ENCODE measurements around the gene STPG1.

Gene STPG1

DNA sequence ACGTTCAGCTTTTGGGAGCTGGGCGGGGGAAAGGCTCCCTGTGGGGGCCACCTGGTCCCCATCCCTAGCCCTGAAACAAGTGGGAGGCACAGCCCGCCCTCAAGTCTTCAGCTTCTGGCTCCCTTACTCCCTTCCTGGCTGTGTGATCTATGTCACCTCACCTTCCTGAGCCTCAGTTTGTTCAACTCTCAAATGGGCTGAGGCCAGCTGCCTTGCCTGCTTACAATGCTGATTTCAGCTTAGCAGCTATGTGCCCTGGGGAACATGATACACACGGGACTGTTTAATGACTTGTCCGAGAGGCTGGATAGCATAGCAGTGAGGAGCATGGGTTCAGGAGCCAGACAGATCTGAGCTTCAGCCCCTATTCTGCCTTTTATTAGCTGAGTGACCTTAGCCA, 75.1 kb downstream of the STPG1 start:
- DNase-seq = no peak

DNA sequence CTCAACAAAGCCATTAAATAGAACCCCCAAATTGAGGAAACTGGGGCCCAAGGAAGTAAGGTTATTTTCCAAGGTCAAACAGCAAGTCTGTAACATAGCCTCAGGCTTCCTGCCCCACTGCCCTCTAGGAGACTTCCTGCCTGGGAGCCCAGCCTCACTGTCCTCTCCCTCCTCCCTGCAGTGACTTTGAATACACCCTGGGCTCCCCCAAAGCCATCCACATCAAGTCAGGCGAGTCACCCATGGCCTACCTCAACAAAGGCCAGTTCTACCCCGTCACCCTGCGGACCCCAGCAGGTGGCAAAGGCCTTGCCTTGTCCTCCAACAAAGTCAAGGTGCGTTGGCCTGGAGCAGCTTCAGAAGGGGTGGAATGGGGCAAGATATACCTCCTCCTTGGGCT, 76.1 kb downstream of the STPG1 start:
- no peak for DNase-seq

DNA sequence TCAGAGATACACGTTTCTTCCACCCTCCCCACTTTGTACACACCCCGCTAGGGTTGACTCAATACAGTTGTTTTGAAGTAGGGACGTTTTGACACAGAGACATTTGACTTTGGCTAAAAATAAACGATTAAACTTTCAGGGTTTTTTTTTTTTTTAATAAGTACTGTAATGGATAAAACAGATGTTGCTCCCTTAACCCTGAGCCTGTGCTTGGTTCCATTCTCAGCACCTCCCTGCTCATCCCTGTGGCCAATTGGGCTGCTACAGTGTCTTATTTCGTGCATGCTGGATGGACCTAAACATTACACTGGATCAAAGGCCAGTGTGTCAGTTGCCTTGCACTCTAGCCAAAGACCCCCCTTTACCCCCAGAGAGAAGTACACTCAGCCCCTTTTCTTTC, 77.5 kb downstream of the STPG1 start:
- DNase-seq = no peak

DNA sequence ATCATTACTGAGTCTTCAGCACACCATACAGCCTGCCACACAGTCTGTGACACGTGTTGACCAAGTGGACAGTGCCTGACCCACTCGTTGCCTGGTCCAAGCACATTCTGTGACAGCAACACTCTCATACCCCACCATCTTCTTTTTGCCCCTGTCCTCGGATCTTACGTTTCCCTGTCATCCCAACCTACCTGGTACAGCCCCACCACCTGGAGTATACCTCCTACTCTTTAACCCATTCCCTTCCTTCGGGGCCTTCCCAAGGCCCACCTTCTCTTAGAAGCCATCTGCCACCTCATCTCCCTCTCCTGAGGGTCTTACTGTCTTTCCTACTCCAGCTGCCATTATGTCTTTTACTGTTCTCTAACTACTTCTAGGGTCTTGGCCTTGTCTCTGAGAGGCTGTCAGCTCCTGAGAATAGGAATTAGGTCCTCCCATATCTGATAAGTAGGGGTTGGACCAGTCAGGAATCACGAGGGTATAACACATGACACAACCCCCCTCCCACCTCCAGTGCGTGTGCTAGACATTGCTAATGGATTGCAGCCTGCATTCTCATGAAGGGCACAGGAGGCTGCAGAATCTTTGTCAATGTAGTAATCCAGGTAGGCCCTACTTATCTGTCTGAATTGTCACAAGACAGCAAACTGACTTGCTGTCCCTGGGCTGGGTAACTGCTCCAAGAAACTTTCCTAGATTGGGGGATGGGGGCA, 81.5 kb downstream of the STPG1 start:
- DNase-seq = no peak

DNA sequence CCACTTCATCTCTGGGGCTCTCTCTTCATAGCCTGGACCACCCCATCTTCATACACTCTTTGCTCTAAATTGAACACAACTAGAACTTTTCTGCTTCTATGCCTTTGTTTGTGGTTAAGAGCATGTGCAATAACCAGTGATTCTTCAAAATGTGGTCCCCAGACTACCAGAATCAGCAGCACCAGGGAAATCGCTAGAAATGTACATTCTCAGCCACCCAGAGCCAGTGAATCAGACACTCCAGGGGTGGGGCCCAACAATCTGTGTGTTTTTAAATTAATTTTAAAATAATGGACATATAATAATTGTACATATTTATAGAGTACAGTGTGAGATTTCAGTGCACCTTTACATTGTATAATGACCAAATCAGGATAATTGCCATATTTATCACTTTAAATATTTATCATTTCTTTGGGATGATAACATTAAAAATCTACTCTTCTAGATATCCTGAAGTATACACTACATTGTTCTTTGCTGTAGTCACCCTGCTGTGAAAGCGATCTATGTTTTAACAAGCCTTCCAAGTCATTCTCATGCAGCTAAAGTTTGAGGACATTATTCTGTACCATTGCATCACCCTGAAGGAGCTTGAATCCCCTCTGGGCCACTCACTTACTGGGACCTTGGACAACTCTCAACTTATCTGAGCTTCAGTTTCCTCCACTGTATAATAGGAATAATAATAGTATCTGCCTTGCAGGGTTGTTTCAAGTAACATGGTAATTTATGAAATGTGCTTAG, 83.6 kb downstream of the STPG1 start:
- DNase-seq = no peak

DNA sequence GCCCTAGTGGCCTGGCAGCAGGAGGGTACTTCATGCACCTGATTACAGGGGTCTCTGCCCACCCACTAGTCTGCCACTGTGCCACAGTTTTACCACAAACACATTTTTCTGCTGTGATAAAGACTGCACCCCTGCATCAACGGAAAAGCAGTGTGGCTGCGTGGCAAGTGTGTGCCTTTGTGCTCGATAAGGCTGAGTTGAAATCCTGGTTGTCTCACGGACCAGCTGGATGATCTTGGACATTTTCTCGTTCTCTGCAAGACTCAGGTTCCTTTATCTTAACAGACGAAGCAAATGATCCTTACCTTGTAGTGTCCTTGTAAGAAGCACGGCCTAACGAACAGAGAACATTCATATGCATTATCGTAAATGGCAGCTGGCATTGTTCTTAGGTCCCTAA, 84.3 kb downstream of the STPG1 start:
- no peak for DNase-seq

DNA sequence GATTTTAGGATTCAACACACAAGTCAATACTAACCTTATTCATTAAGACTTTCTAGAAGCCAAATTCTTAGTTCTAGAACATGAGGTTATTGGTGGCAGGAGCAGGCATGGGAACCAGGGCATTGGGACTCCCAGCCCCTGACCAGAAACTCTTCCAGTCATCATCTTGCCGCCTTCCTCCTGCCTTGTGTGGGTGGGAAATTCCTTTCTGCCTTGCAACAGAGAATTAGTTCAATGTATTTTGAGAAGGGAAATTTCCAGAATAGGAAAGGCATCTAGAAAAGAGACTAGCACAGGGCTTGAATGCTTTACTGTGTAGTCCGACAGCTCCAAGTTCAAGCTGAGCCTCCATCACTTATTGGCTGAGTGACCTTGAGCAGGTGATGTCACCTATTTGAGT, 85.7 kb downstream of the STPG1 start:
- DNase-seq = peak; percentile 14

DNA sequence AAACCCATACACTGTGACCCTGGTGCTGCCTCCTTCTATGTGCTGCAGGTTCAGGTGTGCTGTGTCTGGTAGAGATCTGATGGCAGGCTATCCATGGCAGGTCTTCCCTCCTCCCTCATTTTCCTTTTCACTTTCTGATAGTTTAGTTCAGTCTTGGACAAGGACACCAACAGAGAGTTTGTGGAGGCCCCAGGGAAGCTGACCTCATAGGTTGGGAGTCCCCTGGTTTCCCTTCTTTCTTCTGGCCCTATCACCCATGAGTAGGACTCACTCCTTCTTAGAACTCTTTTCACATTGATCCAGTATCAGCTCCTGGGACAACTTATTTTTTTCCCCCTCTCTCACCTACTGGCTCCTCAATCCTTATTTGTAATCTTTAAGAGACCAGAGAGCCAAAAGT, 86.1 kb downstream of the STPG1 start:
- DNase-seq = peak; percentile 30

DNA sequence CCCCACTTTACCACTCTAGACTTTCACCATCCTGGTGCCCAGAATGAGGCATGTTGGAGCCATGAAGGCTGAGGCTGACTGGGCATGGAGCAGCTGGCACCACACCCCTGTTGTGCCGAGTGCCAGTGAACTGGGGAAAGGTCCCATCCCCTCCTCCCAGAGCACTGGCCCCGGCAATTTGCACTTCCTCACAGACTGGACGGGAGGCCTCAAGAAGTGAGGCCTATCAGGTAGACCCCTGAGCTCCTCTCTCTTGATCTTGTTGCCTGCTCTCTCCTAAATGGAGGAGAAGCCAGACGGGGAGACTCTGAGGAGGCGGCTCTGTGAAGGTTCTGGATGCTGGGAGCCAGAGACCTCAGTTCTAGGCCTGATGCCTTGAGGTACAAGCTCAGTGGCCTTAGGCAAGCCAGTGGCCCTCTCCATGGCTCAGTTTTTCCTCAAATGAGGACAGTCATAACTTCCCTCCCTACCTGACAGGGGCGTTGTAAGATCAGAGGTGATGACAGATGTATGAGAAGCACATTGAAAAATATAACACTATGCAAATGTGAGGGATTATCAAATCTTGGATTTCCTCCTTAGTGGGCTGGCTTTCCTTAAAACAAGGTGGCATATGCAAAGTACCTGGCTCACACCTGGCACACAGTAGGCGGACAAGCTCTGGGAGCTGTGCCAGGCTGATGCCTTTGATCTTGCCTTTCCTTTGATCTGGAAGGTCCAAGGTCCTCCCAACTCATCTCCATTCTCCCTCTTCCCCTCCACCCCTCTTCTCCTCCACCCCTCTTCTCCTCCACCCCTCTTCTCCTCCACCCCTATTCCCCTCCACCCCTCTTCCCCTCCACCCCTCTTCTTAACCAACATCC, 87.8 kb downstream of the STPG1 start:
- DNase-seq = no peak

DNA sequence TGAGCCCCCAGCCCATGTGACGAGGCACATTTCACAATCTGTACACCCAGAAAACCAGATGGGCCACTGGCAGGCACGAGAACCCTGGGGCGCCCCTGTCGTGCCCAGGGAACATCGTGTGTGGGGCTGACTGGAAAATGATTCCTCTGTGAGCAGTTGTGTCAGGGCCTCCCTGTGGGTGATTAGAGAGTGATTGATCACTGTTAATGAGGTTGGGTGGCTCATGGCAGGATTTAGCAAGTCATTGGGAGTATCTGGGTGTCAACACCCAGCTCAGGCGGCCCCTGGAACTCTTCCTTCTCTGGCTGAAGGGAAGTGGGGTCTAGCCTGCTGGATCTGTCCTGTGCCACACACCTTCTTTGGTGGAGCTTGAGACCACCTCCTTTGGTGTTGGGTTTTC, 88.7 kb downstream of the STPG1 start:
- DNase-seq = no peak

DNA sequence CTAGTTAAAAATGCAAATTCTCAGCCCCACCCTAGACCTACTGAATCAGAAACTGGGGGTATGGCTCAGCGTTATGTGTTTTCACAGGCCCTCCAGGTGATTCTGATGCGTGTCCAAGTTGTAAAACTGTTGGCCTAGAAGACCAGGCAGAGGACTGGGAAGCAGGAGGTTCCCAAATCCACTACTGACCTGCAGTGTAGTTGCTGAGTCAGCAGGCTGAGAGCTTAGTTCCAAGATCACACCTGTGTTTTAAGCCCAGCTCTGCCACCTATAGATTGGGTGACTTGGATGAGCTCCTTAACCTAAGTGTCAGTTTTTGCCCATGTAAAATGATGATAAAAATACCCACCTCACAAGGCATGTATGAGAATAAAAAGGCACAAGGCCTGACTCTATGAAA, 90.3 kb downstream of the STPG1 start:
- no peak for DNase-seq

DNA sequence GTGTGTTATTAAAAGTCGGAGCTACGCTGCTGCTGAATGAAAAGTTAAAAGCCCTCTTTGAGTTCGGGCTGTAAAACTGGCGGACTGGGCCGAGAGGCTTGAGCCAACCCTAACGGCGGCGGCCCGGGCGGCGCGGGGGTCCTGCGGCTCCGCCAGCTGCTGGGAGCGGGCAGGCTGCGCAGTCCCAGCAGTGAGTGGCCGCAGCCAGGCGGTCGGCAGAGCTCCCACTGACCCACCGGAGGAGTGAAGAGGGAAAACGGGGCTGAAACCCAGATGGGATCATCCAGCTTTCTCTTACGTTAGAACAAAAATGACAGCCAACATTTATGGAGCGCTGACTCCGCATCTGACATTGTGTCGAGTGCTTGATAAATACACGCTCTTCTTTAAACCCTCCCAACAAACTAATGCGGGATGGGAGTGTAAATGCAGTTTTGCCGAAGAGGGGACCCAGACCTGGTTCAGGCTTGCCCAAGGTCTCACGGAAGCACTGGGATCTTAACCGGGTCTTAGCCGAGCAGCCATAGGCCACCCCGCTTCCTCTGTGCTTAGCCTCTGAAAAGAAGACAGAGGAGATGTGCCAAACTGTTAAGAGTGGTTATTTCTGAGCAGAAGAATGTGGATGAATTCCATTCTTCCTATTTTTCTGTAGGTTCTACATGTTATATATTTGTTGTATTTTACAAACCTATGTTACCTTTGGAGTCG, 91.0 kb downstream of the STPG1 start:
- no peak for DNase-seq

DNA sequence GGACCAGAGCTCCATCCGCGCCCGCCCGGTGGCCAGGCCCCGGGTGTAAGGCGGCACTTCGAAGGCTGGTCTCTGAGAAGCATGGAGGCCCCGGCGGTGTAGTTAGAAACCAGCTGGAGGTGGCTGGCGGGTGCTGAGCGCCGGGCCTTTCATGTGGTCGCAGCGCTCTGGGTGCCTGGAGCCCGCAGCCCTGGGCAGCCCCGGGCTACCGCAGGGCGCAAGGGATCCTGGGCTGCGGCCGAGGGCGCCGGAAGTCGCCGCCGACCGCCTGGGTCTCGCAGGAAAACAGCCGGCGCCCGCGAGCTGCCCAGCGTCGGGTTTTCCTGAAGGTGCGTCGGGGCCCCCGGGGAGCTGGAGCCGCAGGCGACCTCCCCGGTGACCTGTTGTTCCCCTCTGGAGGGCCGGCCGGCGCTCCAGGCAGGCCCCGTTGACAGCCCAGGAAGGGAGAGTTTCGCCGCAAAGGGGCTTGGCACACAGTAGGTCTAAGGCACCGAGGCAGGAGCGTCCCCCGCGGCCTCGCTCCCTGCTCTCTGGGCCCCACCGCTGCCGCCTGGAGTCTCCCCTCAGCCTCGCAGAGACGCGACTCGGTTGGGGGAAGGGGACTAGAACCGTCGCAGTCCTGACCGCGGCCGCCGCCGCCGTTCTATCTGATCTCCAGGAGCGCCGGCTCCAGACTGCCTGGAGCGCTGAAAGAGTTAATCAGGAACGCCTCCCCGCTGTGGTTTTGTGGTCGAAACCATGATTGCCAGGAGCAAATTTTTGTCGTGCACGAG, 91.7 kb downstream of the STPG1 start:
- peak; percentile 39 for DNase-seq

DNA sequence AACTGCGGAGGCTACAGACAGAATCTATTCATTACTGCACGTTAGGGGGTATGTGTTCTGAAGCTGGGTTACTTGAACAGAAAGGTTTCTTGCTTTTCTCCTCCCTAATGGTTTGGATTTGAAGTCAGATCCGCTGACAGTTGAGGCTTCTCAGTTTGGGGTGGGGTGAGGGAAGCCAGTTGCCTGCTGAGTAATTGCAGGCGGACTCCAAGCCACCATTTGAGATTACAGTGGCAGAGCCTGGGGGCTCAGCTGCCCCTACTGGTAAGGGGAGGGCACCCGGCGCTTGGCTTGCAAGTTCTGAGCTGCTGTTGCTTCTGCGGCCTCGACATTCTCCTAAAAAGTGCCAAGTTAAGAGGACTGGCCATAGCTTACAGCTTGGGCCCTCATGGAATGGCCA, 92.5 kb downstream of the STPG1 start:
- DNase-seq = no peak

DNA sequence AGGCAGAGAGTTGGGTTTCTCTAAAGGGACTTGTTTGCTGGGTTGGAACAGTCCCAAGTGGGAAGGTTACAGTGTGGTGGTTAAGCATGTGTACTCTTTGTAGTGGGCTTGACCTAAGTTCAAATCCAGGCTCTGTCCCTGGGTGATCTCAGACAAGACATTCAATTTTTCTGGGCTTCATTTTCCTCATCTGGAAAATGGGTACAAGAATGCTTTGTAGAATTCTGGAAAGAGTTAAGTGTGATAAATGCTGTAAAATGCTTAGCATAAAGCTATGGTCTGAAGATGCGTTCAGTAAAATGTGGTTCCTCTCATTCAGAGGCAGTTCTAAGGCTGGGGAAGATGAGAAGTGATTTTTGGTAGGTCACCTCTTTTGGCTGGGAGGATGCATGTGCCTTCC, 93.6 kb downstream of the STPG1 start:
- no peak for DNase-seq

DNA sequence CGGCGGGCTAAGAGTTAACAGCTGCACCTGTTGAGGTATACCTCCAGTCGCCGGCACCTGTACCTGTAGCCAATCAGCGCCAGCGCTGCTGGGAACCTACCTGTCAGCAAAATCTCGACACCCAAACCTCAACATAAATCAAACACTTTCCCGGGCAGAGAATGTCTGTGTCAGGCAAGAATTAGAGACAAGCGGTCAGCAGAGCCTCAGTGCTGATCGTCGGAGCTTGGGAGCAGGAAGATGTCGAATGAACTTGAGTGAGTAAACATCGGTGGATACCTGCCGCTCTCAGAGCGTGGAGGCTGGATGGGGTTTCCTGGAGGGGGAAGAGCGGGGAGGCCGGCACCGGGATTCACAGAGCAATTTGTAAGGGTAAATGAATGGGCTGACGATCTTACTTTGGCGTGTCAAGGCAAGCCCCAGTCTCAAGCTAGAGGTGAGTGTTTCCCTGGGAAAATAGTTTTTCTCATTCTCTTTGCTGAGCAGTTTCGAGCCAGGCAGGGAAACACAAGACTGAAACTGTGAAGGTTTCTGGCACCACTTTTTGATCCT, 94.2 kb downstream of the STPG1 start, which contains the start of gene GRHL3:
Gene GRHL3 (plus strand): TSS at position 46 of the 552 bp plus-strand sequence. CDS start 195 bp downstream, at position 241.
- no peak for DNase-seq

DNA sequence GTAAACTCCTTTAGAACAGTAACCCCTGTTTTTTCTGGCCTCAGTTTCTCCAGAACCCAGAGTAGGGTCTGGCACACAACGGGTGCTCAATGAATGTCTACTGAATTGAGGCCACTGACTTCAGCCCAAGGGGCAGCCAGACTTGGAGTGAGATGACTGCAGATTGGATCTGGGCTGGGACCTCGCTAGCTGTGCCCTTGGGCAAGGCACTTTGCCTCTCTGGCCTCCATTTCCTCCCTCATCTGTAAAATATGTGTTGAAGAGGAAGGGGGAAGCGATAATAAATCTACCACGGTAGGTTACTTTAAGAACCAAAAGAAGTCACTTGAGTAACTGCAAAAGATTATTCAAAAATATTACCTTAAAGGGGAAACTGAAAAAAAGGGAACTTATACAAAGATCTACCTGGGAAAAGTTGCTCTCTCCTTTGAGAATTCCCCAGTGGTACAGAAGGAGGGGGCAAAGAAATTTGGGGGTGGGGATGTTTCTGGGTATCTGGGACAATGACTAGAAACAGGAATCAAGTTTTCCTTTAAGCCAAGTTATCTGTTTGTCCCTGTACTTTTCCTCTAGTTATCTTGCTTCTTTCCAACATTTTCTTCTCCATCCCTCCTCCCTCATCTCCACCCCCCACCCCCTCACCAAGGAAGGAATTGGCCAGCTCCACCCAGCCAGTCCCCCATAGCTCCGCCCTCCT, 94.8 kb downstream of the STPG1 start:
- no peak for DNase-seq

DNA sequence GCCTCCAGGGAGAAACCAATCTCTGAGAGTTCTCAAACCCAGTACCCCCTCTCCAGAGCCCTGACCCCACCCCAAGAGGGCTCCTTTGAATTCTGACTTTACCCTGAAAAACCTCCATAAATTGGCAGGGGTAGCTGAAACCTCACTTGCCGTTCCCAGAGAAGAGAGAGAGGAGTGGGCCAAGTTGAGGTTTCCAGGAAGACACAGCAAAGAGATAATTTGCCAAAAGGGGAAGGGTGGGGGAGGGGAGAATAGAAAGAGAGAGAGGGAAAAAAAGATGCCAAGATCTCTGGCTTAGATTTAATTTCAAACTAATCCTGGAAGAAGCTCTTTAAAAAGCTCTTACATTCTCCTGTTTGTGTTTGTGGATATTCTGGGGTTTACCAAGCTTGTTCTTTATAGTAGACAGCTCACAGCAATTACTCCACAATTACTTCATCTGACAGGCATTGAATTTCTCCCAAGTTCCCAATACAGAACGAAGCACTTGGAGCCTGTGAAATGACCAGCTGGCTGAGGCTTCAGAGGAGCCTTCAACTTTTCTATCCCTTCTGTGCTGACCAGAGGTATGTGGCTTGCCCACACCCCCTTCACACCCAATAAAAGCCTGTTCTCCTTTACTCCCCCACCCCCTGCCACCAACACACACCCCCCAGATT, 95.5 kb downstream of the STPG1 start:
- DNase-seq = no peak

DNA sequence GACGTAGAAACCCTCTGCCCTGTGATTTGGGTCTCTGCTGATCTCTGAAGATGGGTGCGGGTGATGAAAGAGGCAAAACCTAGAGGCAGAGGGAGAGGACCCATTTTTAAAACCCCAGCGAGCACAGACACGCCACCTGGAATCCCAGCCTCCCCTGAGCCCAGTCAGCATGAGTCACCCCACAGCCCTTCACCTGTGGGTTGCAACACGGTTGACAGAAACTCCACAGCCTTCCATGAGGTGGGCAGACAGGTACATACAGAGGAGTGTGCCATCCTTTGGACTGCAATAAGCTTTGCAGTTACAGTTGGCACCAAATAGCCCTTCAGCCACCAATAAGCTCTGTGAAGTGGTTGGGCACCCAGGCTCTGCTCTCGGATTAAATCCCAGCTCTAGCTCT, 96.5 kb downstream of the STPG1 start:
- DNase-seq = no peak

DNA sequence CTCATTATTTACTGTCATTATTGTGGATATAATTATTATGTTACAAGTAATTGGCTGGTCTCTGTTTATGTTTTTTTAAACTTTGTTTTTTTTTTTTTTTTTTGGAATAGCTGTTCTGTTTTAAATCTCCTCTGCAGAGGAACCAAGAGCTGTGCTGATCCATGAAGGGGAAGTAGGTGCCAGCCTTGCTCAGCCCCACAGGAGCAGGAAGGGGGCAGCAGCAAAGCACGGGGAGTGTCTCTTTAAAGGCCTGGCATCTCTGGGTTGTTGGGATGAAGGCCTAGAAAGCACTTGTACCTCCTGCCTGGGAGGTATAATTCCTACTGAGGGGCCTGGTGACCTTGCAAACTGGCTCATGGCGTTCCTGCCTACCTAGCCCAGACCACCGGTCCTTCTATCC, 96.9 kb downstream of the STPG1 start:
- DNase-seq = peak; percentile 17

DNA sequence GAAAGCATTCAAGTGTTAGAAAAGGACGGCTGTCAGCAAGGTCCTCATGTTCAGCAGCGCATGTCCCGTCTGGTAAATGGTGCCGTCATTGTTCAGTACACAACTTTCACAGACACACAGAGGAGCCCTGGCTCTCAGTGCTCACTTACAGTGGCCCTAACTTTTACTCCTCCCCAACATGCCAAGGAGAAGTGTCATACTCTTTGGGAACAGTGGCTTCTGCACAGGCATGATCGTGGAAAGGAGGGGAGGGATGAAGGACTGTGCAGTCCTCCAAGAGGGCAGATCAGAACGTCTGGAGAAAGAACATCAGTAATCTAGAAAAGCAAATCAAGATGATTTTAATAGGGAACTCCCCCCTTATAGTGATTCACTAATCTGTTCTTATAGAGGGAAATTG, 98.2 kb downstream of the STPG1 start:
- no peak for DNase-seq
